ENCODE results near the gene CHCHD3. TPM values are rescaled to one million over a fixed set of nuclear protein-coding genes. Genes with fewer than 3 reads are reported as not detected.
"Not testable (repeated sequence)": the region's sequence is repeated elsewhere in the genome, so short reads cannot be mapped to it uniquely, and the experiment has no call there.

CHCHD3 gene
- total and polyA plus RNA-seq, 2 donors from 2014 or later = 53.9 to 77.3 TPM

GRCh38 chr7:132972745-132973144, 109.1 kb downstream of the CHCHD3 start:
- Histone ChIP-seq H3K36me3 (ENCODE audit: control insufficient read depth in 2 of 3, insufficient read depth in 3 of 3, low read length in 3 of 3) (no peaks in the 10 kb centered on the region), H3K9ac (ENCODE audit: low read length in 3 of 3) (no peak overlapping the region), H3K9me3 (ENCODE audit: control insufficient read depth in 2 of 3, insufficient read depth in 1 of 3, low read length in 3 of 3) (no peaks in the 10 kb centered on the region), H3K27me3 (ENCODE audit: control insufficient read depth, insufficient read depth, low read length) (no peaks in the 10 kb centered on the region), H3K27ac (ENCODE audit: low read depth in 2 of 2, low read length in 2 of 2) (no peak overlapping the region), H3K4me1 (ENCODE audit: control insufficient read depth in 2 of 3, insufficient read depth in 2 of 3, low read depth in 1 of 3, low read length in 3 of 3) (no peaks in the 10 kb centered on the region), H3K4me3 (ENCODE audit: low read length in 3 of 3) (no peak overlapping the region)
- no peak for FAIRE-seq
- DNase-seq = peak in 1 of 5 donors; percentile 35
- no peak for TF ChIP-seq CTCF (IDR thresholded peaks at IDR 0.05; ENCODE audit: borderline replicate concordance, extremely low read depth, insufficient read depth)
- intact Hi-C loops (cut with DNase I) = no loop called here

- no peaks in the 10 kb centered on the region for H3K9me3 ChIP-seq (ENCODE audit: control insufficient read depth in 2 of 3, insufficient read depth in 1 of 3, low read length in 3 of 3)
- TF ChIP-seq CTCF (IDR thresholded peaks at IDR 0.05; ENCODE audit: borderline replicate concordance, extremely low read depth, insufficient read depth) = no peak
- FAIRE-seq (no peak), DNase-seq (no peak)
- no peaks in the 10 kb centered on the region for H3K36me3 ChIP-seq (ENCODE audit: control insufficient read depth in 2 of 3, insufficient read depth in 3 of 3, low read length in 3 of 3)
- H3K9ac ChIP-seq (ENCODE audit: low read length in 3 of 3) = no peak overlapping the region
- H3K27me3 ChIP-seq (ENCODE audit: control insufficient read depth, insufficient read depth, low read length) = no peaks in the 10 kb centered on the region
- H3K4me1 ChIP-seq (ENCODE audit: control insufficient read depth in 2 of 3, insufficient read depth in 2 of 3, low read depth in 1 of 3, low read length in 3 of 3) = no peaks in the 10 kb centered on the region
- no peak overlapping the region for H3K4me3 ChIP-seq (ENCODE audit: low read length in 3 of 3)
- intact Hi-C loops (cut with DNase I) = no loop called here
- no peak overlapping the region for H3K27ac ChIP-seq (ENCODE audit: low read depth in 2 of 2, low read length in 2 of 2)
Observed at GRCh38 chr7:132970257-132970656, 111.6 kb downstream of the CHCHD3 start.

GRCh38 chr7:132969520-132969919, 112.4 kb downstream of the CHCHD3 start:
- no peak overlapping the region for H3K4me3 ChIP-seq (ENCODE audit: low read length in 3 of 3)
- no peak for FAIRE-seq
- no peaks in the 10 kb centered on the region for H3K27me3 ChIP-seq (ENCODE audit: control insufficient read depth, insufficient read depth, low read length)
- intact Hi-C loops (cut with DNase I) = no loop called here
- no peak for TF ChIP-seq CTCF (IDR thresholded peaks at IDR 0.05; ENCODE audit: borderline replicate concordance, extremely low read depth, insufficient read depth)
- H3K9ac ChIP-seq (ENCODE audit: low read length in 3 of 3) = no peak overlapping the region
- peaks cover 0 to 3% (median 0%) of the 10 kb centered on the region in 3 donors for H3K4me1 ChIP-seq (ENCODE audit: control insufficient read depth in 2 of 3, insufficient read depth in 2 of 3, low read depth in 1 of 3, low read length in 3 of 3)
- H3K36me3 ChIP-seq (ENCODE audit: control insufficient read depth in 2 of 3, insufficient read depth in 3 of 3, low read length in 3 of 3) = no peaks in the 10 kb centered on the region
- H3K27ac ChIP-seq (ENCODE audit: low read depth in 2 of 2, low read length in 2 of 2) = no peak overlapping the region
- no peaks in the 10 kb centered on the region for H3K9me3 ChIP-seq (ENCODE audit: control insufficient read depth in 2 of 3, insufficient read depth in 1 of 3, low read length in 3 of 3)
- no peak for DNase-seq

DNA sequence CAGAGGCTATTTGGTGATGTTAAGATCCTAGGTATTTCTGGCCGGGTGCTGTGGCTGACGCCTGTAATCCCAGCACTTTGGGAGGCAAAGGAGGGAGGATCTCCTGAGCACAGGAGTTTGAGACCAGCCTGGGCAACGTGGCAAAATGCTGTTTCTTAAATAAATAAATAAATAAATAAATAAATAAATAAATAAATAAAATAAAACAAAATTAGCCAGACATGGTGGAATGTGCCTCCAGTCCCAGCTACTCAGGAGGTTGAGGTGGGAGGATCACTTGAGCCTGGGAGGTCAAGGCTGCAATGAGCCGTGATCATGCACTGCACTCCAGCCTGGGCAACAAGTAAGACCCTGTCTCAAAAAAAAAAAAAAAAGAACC, 114.4 kb downstream of the CHCHD3 start:
- H3K27ac ChIP-seq (ENCODE audit: low read depth in 2 of 2, low read length in 2 of 2); H3K9me3 ChIP-seq (ENCODE audit: control insufficient read depth in 2 of 3, insufficient read depth in 1 of 3, low read length in 3 of 3); H3K9ac ChIP-seq (ENCODE audit: low read length in 3 of 3); FAIRE-seq; H3K4me3 ChIP-seq (ENCODE audit: low read length in 3 of 3); DNase-seq; intact Hi-C loops (cut with DNase I); H3K27me3 ChIP-seq (ENCODE audit: control insufficient read depth, insufficient read depth, low read length); H3K4me1 ChIP-seq (ENCODE audit: control insufficient read depth in 2 of 3, insufficient read depth in 2 of 3, low read depth in 1 of 3, low read length in 3 of 3); H3K36me3 ChIP-seq (ENCODE audit: control insufficient read depth in 2 of 3, insufficient read depth in 3 of 3, low read length in 3 of 3): not testable (repeated sequence)

Measured in kidney (tissue), 14 donors.